ENCODE results near the gene ACER2.

The ACER2 gene

GRCh38 chr9:19497276-19497675 is 88.5 kb downstream of the ACER2 start:
- Histone ChIP-seq H3K27me3 (ENCODE audit: control insufficient read depth, low read length) (no peaks in the 10 kb centered on the region), H3K27ac (ENCODE audit: low read depth, low read length) (no peak overlapping the region), H3K9me3 (ENCODE audit: control insufficient read depth, insufficient read depth, low read length) (no peaks in the 10 kb centered on the region), H3K79me2 (ENCODE audit: control insufficient read depth, low read length) (no peaks in the 10 kb centered on the region), H3K4me1 (ENCODE audit: control insufficient read depth, low read length) (no peaks in the 10 kb centered on the region), H4K20me1 (ENCODE audit: control insufficient read depth, insufficient read depth, low read depth, low read length) (no peaks in the 10 kb centered on the region), H3K4me3 (ENCODE audit: low read length) (no peak overlapping the region), H3K9me2 (replicated peaks; ENCODE audit: control insufficient read depth, low read length) (no peaks in the 10 kb centered on the region), H3K4me2 (ENCODE audit: low read length) (no peak overlapping the region), H3F3A (ENCODE audit: control insufficient read depth, insufficient read depth) (no peaks in the 10 kb centered on the region), H3K36me3 (ENCODE audit: control insufficient read depth, low read length) (no peaks in the 10 kb centered on the region)
- no peak for TF ChIP-seq EZH2phosphoT487 (IDR thresholded peaks at IDR 0.05; ENCODE audit: borderline replicate concordance, low read length)
- TF ChIP-seq, protein P1, sequence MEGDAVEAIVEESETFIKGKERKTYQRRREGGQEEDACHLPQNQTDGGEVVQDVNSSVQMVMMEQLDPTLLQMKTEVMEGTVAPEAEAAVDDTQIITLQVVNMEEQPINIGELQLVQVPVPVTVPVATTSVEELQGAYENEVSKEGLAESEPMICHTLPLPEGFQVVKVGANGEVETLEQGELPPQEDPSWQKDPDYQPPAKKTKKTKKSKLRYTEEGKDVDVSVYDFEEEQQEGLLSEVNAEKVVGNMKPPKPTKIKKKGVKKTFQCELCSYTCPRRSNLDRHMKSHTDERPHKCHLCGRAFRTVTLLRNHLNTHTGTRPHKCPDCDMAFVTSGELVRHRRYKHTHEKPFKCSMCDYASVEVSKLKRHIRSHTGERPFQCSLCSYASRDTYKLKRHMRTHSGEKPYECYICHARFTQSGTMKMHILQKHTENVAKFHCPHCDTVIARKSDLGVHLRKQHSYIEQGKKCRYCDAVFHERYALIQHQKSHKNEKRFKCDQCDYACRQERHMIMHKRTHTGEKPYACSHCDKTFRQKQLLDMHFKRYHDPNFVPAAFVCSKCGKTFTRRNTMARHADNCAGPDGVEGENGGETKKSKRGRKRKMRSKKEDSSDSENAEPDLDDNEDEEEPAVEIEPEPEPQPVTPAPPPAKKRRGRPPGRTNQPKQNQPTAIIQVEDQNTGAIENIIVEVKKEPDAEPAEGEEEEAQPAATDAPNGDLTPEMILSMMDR (IDR thresholded peaks at IDR 0.05; ENCODE audit: low read depth, low read length, poor library complexity, severe bottlenecking), result no peak

GRCh38 chr9:19498015-19498414 is 89.2 kb downstream of the ACER2 start:
- no peak for TF ChIP-seq EZH2phosphoT487 (IDR thresholded peaks at IDR 0.05; ENCODE audit: borderline replicate concordance, low read length)
- TF ChIP-seq, protein P1 (IDR thresholded peaks at IDR 0.05; ENCODE audit: low read depth, low read length, poor library complexity, severe bottlenecking), result no peak

More at GRCh38 chr9:19498015-19498414, 89.2 kb downstream of the ACER2 start:
- Histone ChIP-seq H3K4me1 (ENCODE audit: control insufficient read depth, low read length) (no peaks in the 10 kb centered on the region), H3K4me2 (ENCODE audit: low read length) (no peak overlapping the region), H3K79me2 (ENCODE audit: control insufficient read depth, low read length) (no peaks in the 10 kb centered on the region), H3F3A (ENCODE audit: control insufficient read depth, insufficient read depth) (no peaks in the 10 kb centered on the region), H3K9me3 (ENCODE audit: control insufficient read depth, insufficient read depth, low read length) (no peaks in the 10 kb centered on the region), H3K27me3 (ENCODE audit: control insufficient read depth, low read length) (no peaks in the 10 kb centered on the region), H4K20me1 (ENCODE audit: control insufficient read depth, insufficient read depth, low read depth, low read length) (no peaks in the 10 kb centered on the region), H3K9me2 (replicated peaks; ENCODE audit: control insufficient read depth, low read length) (no peaks in the 10 kb centered on the region), H3K4me3 (ENCODE audit: low read length) (no peak overlapping the region), H3K27ac (ENCODE audit: low read depth, low read length) (no peak overlapping the region), H3K36me3 (ENCODE audit: control insufficient read depth, low read length) (no peaks in the 10 kb centered on the region)

Measured in DOHH2 (cell line).